ENCODE measurements around the gene SUCLG1. TPM values are rescaled to one million over a fixed set of nuclear protein-coding genes. Genes with fewer than 3 reads are reported as not detected.
A peak's percentile ranks its signal among the peaks of the same experiment; 100 is the strongest.
"Not testable (repeated sequence)": the region's sequence is repeated elsewhere in the genome, so short reads cannot be mapped to it uniquely, and the experiment has no call there.

Gene SUCLG1
- polyA plus RNA-seq, 3 donors from 2014 or later, result 99.2 to 125 (median 105) TPM

DNA sequence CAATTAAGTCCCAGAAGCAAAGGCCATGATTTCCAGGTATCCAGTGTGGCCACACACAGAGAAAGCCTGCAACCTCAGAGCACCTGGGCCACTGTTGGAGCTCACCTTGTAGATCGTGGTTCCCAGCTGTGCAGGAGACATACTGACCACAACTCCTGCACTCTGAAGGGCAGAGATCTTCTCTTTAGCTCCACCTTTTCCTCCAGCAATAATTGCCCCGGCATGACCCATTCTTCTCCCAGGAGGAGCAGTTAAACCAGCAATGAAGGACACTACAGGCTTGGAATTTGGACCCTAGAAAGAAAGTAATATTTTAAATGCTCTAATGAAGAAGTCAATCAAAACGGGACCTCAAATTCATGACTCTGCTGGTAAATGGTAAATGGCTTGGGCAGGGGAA lies 33.8 kb downstream of the SUCLG1 start:
- peaks cover 30 to 50% (median 36%) of the 10 kb centered on the region in 3 donors for H3K36me3 Mint-ChIP-seq
- H3K9me3 Mint-ChIP-seq, result no peaks in the 10 kb centered on the region
- peaks cover 3 to 13% of the 10 kb centered on the region in 2 donors for H3K4me1 Mint-ChIP-seq
- H3K27ac Mint-ChIP-seq, result no peak overlapping the region
- H3K4me3 Mint-ChIP-seq, result no peak overlapping the region
- H3K27me3 Mint-ChIP-seq (ENCODE audit: low read depth in 3 of 3), result peaks cover 0 to 2% (median 0%) of the 10 kb centered on the region in 3 donors
- DNase-seq, result no peak

DNA sequence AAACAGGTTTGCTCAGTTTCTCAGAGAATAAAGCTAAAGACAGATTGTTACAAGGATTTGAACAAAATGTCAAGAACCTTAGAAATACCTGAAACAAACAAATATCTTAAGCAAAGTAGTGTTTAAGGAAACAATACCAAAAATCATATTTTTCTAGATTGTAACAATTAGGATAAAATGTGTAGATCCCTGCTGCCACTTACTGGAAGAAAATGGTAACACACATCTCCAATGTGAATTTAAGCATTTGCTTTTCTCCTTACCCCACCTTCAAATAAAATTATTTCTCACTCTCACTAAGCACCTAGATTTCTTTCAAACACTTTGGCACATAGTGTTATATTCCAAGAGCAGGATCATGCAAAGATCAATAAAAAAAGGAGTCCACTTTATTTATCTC lies 34.9 kb downstream of the SUCLG1 start:
- DNase-seq, result no peak
- H3K27me3 Mint-ChIP-seq (ENCODE audit: low read depth in 3 of 3), result peaks cover 0 to 2% (median 0%) of the 10 kb centered on the region in 3 donors

DNA sequence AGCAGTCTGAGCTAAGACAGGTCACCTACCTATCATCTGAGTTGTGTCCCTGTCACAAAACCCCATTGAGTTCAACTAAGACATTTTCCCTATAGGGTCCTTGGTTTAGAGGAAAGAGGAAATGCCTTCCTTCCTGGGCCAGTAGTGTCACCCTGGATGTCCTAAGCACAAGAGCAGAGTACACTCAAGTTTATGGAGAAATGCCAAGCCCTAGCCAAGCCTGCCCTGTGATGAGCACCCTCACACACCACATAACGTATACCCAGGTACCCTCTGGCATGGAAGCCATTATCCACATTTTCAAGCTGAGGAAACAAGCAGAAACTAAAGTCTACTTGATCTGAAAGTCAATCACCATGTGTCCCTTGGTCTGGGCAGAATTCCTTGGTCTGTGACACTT lies 37.3 kb downstream of the SUCLG1 start:
- Mint-ChIP-seq H3K27ac (no peak overlapping the region), H3K36me3 (peaks cover 21 to 34% (median 23%) of the 10 kb centered on the region in 3 donors), H3K4me3 (no peak overlapping the region), H3K4me1 (no peaks in the 10 kb centered on the region), H3K9me3 (no peaks in the 10 kb centered on the region), H3K27me3 (ENCODE audit: low read depth in 3 of 3) (peaks cover 0 to 2% (median 0%) of the 10 kb centered on the region in 3 donors)
- no peak for DNase-seq

More for the DNA sequence above, 34.9 kb downstream of the SUCLG1 start:
- H3K4me3 Mint-ChIP-seq, result no peak overlapping the region
- peaks cover 3 to 13% of the 10 kb centered on the region in 2 donors for H3K4me1 Mint-ChIP-seq
- H3K36me3 Mint-ChIP-seq, result peaks cover 23 to 40% (median 29%) of the 10 kb centered on the region in 3 donors
- H3K9me3 Mint-ChIP-seq, result no peaks in the 10 kb centered on the region
- peak overlapping the region in 2 of 6 donors; percentile 22 to 48 for H3K27ac Mint-ChIP-seq

DNA sequence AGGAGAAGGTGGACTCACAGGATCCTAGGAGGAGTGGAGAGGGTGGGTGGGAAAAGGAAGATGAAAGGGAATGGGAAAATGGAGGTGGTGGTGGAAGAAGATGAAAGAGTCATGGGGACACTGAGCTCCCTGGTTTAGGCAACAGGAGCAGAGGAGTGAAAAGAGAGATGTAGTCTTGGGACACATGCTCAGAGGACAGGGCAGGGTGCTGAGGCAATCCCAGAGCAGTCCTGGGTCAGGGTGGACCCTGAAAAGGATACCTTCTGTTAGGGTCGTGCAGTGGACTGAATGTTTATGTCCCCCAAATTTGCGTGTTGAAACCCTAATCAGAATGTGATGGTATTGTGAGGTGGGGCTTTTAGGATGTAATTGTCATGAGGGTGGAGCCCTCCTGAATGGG lies 37.9 kb downstream of the SUCLG1 start:
- DNase-seq, result no peak
- H3K9me3 Mint-ChIP-seq, result no peaks in the 10 kb centered on the region
- peaks cover 21 to 34% (median 23%) of the 10 kb centered on the region in 3 donors for H3K36me3 Mint-ChIP-seq
- H3K4me3 Mint-ChIP-seq, result no peak overlapping the region
- H3K4me1 Mint-ChIP-seq, result no peaks in the 10 kb centered on the region
- peaks cover 0 to 2% (median 0%) of the 10 kb centered on the region in 3 donors for H3K27me3 Mint-ChIP-seq (ENCODE audit: low read depth in 3 of 3)
- no peak overlapping the region for H3K27ac Mint-ChIP-seq

DNA sequence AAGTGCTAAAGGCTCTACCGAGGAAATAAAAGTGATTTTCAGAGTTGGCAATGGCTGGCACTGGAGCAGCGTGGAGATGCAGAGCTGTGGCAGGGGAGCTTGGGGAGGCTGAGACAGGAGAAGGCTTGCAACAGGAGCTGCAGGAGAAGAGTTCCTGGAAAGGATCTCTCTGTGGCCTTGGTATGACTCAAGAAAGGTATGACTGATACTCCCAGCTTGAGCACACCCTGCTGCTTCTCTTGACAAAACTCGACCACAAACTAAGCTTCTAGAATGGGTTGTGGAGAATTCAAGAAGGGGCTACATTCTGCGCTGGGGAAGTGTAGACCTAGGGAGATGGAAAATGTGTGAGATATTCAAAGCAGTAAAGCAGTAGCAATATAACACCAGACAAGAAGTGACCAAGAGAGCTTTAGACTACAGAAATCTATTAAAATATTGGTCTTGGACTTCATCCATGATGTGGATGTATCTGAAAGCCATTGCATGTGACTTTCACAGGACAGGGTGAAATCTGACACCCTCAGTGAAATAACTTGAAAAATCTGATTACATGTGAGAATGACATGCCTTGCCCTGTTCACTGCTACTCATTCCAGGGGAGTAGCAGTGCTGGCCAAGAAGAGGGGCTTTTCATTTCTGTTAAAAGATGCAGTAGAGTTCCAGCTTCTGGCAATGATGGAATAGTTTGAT lies 41.5 kb downstream of the SUCLG1 start:
- peaks cover 0 to 5% (median 2%) of the 10 kb centered on the region in 3 donors for H3K27me3 Mint-ChIP-seq (ENCODE audit: low read depth in 3 of 3)
- peaks cover 4 to 13% (median 8%) of the 10 kb centered on the region in 3 donors for H3K36me3 Mint-ChIP-seq
- no peak overlapping the region for H3K4me3 Mint-ChIP-seq
- H3K4me1 Mint-ChIP-seq, result no peaks in the 10 kb centered on the region
- H3K9me3 Mint-ChIP-seq, result no peaks in the 10 kb centered on the region
- H3K27ac Mint-ChIP-seq, result no peak overlapping the region
- no peak for DNase-seq

DNA sequence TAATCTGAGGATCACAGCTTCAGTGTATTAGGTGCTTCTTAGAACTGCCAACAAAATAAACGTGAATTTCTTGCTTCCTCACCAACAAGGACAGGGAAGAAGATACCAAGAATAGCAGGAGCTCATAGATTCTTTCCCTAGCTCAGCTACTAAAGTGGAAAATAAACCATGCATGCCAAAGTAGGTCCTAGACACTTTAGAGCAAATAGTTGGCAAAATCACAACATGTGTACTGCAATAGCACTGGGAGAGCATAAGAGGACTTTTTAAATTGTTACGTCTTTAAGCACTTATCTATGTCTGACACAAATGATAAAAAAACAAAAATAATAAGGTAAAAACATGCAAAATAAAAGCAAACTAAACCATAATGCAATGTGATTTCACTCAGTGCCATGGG lies 49.5 kb downstream of the SUCLG1 start:
- no peaks in the 10 kb centered on the region for H3K4me1 Mint-ChIP-seq
- no peak for DNase-seq
- H3K9me3 Mint-ChIP-seq, result no peaks in the 10 kb centered on the region
- no peak overlapping the region for H3K27ac Mint-ChIP-seq
- H3K27me3 Mint-ChIP-seq (ENCODE audit: low read depth in 3 of 3), result peaks cover 0 to 6% (median 3%) of the 10 kb centered on the region in 3 donors
- no peak overlapping the region for H3K4me3 Mint-ChIP-seq
- H3K36me3 Mint-ChIP-seq, result no peaks in the 10 kb centered on the region

DNA sequence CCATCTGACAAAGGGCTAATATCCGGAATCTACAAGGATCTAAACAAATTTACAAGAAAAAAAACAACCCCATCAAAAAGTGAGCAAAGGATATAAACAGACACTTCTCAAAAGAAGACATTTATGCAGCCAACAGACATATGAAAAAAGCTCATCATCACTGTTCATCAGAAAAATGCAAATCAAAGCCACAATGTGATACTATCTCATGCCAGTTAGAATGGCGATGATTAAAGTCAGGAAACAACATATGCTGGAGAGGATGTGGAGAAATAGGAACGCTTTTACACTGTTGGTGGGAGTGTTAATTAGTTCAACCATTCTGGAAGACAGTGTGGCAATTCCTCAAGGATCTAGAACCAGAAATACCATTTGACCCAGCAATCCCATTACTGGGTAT lies 57.0 kb downstream of the SUCLG1 start:
- not testable (repeated sequence) for DNase-seq; H3K4me1 Mint-ChIP-seq; H3K4me3 Mint-ChIP-seq; H3K27ac Mint-ChIP-seq; H3K9me3 Mint-ChIP-seq; H3K27me3 Mint-ChIP-seq (ENCODE audit: low read depth in 3 of 3); H3K36me3 Mint-ChIP-seq

DNA sequence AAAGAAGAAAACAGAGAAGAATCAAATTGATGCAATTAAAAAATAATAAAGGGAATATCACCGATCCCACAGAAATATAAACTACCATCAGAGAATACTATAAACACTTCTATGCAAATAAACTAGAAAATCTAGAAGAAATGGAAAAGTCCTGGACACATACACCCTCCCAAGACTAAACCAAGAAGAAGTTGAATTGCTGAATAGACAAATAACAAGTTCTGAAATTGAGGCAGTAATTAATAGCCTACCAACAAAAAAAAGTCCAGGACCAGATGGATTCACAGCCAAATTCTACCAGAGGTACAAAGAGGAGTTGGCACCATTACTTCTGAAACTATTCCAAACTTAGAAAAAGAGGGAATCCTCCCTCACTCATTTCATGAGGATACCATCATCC lies 59.2 kb downstream of the SUCLG1 start:
- not testable (repeated sequence) for H3K9me3 Mint-ChIP-seq; H3K36me3 Mint-ChIP-seq; H3K4me3 Mint-ChIP-seq; DNase-seq; H3K27me3 Mint-ChIP-seq (ENCODE audit: low read depth in 3 of 3); H3K27ac Mint-ChIP-seq; H3K4me1 Mint-ChIP-seq

DNA sequence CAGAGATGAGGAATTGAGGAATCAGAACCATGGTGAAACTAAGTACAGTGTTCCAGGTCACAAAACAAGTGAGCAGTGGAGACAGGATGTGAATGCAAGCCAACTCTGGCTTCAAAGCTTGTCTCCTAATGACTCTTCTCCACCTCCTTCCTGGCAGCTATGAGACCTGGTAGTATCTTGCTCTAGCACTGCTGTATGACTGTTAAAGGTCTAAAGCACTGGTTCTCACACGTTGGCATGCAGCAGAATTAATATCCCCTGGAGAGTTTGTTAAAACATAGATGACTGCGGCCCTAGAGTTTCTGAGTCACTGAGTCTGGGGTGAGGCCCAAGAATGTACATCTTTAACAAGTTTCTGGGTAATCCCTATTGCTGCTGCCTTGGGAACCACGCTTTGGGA lies 63.3 kb downstream of the SUCLG1 start:
- H3K27me3 Mint-ChIP-seq (ENCODE audit: low read depth in 3 of 3), result peaks cover 0 to 1% (median 0%) of the 10 kb centered on the region in 3 donors
- H3K27ac Mint-ChIP-seq, result no peak overlapping the region
- H3K9me3 Mint-ChIP-seq, result no peaks in the 10 kb centered on the region
- DNase-seq, result no peak
- H3K36me3 Mint-ChIP-seq, result peaks cover 0 to 4% (median 0%) of the 10 kb centered on the region in 3 donors
- no peaks in the 10 kb centered on the region for H3K4me1 Mint-ChIP-seq
- H3K4me3 Mint-ChIP-seq, result no peak overlapping the region

DNA sequence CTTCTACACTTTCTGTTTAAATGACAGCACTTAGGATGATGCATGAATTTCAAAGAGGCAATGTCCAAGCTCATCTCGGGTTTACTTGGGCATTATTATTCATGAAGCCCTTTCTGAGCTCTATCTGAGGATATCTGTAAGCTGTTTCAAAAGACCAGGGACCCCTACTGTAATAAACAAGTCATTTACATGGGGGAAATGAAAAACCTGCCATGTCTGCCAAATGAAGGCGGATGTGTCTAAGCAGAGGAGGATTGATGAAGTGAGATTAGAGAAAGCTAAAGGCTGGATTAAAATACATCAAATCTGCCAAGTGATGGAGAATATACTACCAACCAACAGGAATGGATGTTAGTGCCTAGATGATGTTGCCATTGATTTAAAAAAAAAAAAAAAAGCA lies 64.5 kb downstream of the SUCLG1 start:
- peaks cover 0 to 1% (median 0%) of the 10 kb centered on the region in 3 donors for H3K27me3 Mint-ChIP-seq (ENCODE audit: low read depth in 3 of 3)
- no peaks in the 10 kb centered on the region for H3K4me1 Mint-ChIP-seq
- no peaks in the 10 kb centered on the region for H3K9me3 Mint-ChIP-seq
- DNase-seq, result no peak
- peaks cover 0 to 4% (median 0%) of the 10 kb centered on the region in 3 donors for H3K36me3 Mint-ChIP-seq
- no peak overlapping the region for H3K27ac Mint-ChIP-seq
- H3K4me3 Mint-ChIP-seq, result no peak overlapping the region

DNA sequence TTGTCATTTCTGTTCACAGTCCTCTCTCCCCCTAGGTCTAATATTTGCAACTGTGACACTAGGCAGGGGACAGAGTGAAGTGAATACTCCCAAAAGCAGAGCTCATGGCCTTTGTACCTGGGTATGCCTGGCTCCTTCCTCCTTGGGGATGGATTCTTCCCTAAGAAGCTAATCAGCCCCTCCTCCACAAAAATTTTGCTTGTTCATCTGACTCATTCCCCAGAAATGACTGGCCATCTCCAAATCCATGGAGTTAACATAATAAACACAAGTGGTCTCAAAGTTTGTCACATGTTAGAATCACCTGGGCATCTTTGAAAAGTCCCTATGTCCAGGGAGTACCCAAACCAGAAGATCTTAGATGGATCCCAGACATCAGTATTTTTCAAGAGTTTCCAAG lies 65.3 kb downstream of the SUCLG1 start:
- no peaks in the 10 kb centered on the region for H3K4me1 Mint-ChIP-seq
- no peaks in the 10 kb centered on the region for H3K9me3 Mint-ChIP-seq
- peaks cover 0 to 1% (median 0%) of the 10 kb centered on the region in 3 donors for H3K27me3 Mint-ChIP-seq (ENCODE audit: low read depth in 3 of 3)
- no peak overlapping the region for H3K4me3 Mint-ChIP-seq
- no peak for DNase-seq
- no peak overlapping the region for H3K27ac Mint-ChIP-seq
- H3K36me3 Mint-ChIP-seq, result peaks cover 0 to 4% (median 0%) of the 10 kb centered on the region in 3 donors

DNA sequence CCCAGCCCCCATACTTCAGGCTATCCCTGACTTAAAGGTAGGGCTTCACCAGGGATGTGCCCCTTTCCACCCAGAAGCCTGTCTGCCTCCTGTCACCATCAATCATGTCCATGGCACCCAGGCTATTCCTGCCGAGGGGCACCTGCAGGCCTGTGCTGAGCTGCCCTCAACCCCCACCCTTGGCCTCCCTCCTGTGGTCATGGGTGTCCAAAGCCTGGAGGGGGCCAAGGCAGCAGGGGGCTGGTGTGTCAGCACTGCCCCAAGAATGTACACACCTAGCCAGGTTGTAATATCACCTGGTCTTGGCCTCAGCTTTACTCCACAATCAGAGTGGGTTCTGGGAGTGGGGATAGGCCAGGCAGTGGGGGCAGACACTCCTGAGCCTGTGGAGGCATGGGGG lies 69.3 kb downstream of the SUCLG1 start:
- Mint-ChIP-seq H3K4me1 (no peaks in the 10 kb centered on the region), H3K27ac (no peak overlapping the region), H3K4me3 (no peak overlapping the region), H3K27me3 (ENCODE audit: low read depth in 3 of 3) (peaks cover 2 to 9% (median 3%) of the 10 kb centered on the region in 3 donors), H3K9me3 (peaks cover 0 to 5% (median 2%) of the 10 kb centered on the region in 6 donors), H3K36me3 (peaks cover 0 to 4% (median 0%) of the 10 kb centered on the region in 3 donors)
- DNase-seq, result no peak

DNA sequence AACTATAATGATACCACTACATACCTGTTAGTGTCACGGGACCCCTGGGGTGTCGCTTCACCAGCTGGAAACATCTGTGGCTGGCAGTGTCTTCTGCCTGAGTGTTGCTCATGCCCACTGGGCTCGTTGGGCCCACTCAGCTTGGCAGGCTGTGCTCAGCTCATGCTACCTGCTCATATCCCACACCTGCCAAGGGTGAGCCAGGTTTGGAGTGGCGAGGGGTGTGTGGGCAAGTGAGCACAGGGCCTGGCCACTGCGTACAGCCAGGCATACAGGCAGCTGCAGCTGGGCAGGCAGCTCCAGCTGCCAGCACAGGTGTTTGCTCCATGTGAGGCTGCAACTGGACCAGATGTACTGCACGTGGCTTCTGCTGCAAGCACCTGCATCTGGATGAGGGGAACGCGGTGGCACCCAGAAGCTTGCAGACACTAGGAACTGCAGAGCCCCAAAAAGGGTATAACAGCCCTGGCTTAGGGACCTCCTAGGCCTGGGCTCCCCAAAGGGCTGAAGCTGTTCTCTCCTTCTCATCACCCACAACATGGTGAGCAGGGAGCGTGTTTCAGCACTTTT lies 70.1 kb downstream of the SUCLG1 start:
- Mint-ChIP-seq H3K4me3 (no peak overlapping the region), H3K4me1 (no peaks in the 10 kb centered on the region), H3K36me3 (peaks cover 0 to 4% (median 0%) of the 10 kb centered on the region in 3 donors), H3K9me3 (peaks cover 0 to 5% (median 2%) of the 10 kb centered on the region in 6 donors), H3K27me3 (ENCODE audit: low read depth in 3 of 3) (peaks cover 2 to 9% (median 3%) of the 10 kb centered on the region in 3 donors), H3K27ac (no peak overlapping the region)
- DNase-seq, result no peak

DNA sequence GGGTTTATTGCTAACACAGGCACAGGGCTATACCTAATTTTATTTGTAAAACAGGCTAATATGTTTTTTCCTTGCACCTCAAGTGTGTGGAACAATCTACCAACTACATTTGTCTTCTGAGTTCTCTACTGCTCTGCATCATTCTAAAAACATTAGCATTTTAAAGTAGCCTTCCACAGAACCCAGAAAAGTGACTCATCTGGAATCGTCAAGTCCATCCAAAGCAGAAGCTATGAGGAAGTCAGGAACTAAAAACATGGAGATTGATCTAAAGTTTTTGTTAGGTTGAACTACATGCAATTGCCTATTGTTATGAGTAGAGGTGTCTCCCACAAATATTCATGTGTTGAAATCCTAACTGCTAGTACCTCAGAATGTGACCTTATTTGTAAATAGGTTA lies 70.9 kb downstream of the SUCLG1 start:
- Mint-ChIP-seq H3K36me3 (peaks cover 0 to 4% (median 0%) of the 10 kb centered on the region in 3 donors), H3K4me1 (no peaks in the 10 kb centered on the region), H3K27me3 (ENCODE audit: low read depth in 3 of 3) (peaks cover 2 to 8% (median 6%) of the 10 kb centered on the region in 3 donors), H3K27ac (no peak overlapping the region), H3K9me3 (peaks cover 0 to 5% (median 2%) of the 10 kb centered on the region in 6 donors), H3K4me3 (no peak overlapping the region)
- no peak for DNase-seq

Measured in immature natural killer cell (primary cell).